NK-92 treated with Interleukin-12 subunit alpha and Interleukin-12 subunit beta, amount 100 ng/mL, for 24 hours (cell line): ENCODE results near the gene MRPL28.
A peak's percentile ranks its signal among the peaks of the same experiment; 100 is the strongest.
"Not testable (repeated sequence)": the region's sequence is repeated elsewhere in the genome, so short reads cannot be mapped to it uniquely, and the experiment has no call there.

Experiments
- DNase-seq: peaks from one replicate; lab custom pipeline; 2025; lab: John Stamatoyannopoulos, UW

Gene MRPL28

GRCh38 chr16:359871-360697 is 10.3 kb downstream of the MRPL28 start:
- DNase-seq = no peak

- no peak for DNase-seq
Observed at GRCh38 chr16:359067-359763, 11.1 kb downstream of the MRPL28 start.

- no peak for DNase-seq
Observed at GRCh38 chr16:356741-357140, 13.6 kb downstream of the MRPL28 start.

- no peak for DNase-seq
Observed at GRCh38 chr16:354971-355461, 15.3 kb downstream of the MRPL28 start.

- DNase-seq = no peak
Observed at GRCh38 chr16:354291-354881, 16.0 kb downstream of the MRPL28 start.

- no peak for DNase-seq
Observed at GRCh38 chr16:353404-354290, 16.7 kb downstream of the MRPL28 start.

- DNase-seq = peak; percentile 99
Observed at GRCh38 chr16:352547-353403, 17.6 kb downstream of the MRPL28 start, which contains the start of gene AXIN1. TSS of gene AXIN1 (minus strand) at chr16:352723. CDS start at chr16:347025, 5,698 bp downstream.

- DNase-seq = no peak
Observed at GRCh38 chr16:351804-352520, 18.4 kb downstream of the MRPL28 start.

GRCh38 chr16:350203-350602 is 20.1 kb downstream of the MRPL28 start:
- no peak for DNase-seq

- peak; percentile 47 for DNase-seq
Observed at GRCh38 chr16:349211-349610, 21.1 kb downstream of the MRPL28 start.

- not testable (repeated sequence) for DNase-seq
Observed at GRCh38 chr16:348495-348894, 21.8 kb downstream of the MRPL28 start.

GRCh38 chr16:347203-347602 is 23.1 kb downstream of the MRPL28 start:
- DNase-seq = no peak

- no peak for DNase-seq
Observed at GRCh38 chr16:346587-346986, 23.8 kb downstream of the MRPL28 start.

GRCh38 chr16:345772-346171 is 24.6 kb downstream of the MRPL28 start:
- DNase-seq = no peak

GRCh38 chr16:342455-343213 is 27.7 kb downstream of the MRPL28 start:
- DNase-seq = no peak

GRCh38 chr16:341974-342336 is 28.4 kb downstream of the MRPL28 start:
- DNase-seq = not testable (repeated sequence)

- not testable (repeated sequence) for DNase-seq
Observed at GRCh38 chr16:341095-341973, 29.0 kb downstream of the MRPL28 start.

GRCh38 chr16:340370-341091 is 29.8 kb downstream of the MRPL28 start:
- DNase-seq = no peak
